Mesodermal cell (in vitro differentiated cells): ENCODE results near the gene PGS1.
"Not testable (repeated sequence)": the region's sequence is repeated elsewhere in the genome, so short reads cannot be mapped to it uniquely, and the experiment has no call there.

Source experiments
- H3K27ac ChIP-seq: 2 replicates; pipeline ENCODE4 v1.7.0; 2013; ENCODE audit warnings: mild to moderate bottlenecking, low read depth, low read length, moderate library complexity; ENCODE audit not compliant: severe bottlenecking
- H3K36me3 ChIP-seq: 2 replicates; pipeline ENCODE4 v1.7.1; 2013; ENCODE audit warnings: mild to moderate bottlenecking, low read length, moderate library complexity; ENCODE audit not compliant: control insufficient read depth, insufficient read depth
- H3K4me1 ChIP-seq: one replicate; pipeline ENCODE4 v1.7.1; 2013; ENCODE audit warnings: mild to moderate bottlenecking, low read length; ENCODE audit not compliant: insufficient read depth, control insufficient read depth, poor library complexity, severe bottlenecking
- H3K4me3 ChIP-seq: 2 replicates; pipeline ENCODE4 v1.7.0; 2013; ENCODE audit warnings: low read length, control low read depth, mild to moderate bottlenecking; ENCODE audit not compliant: insufficient read depth, poor library complexity, severe bottlenecking; ENCODE audit errors: extremely low read depth
- H3K9me3 ChIP-seq: 2 replicates; pipeline ENCODE4 v1.7.1; 2013; ENCODE audit warnings: mild to moderate bottlenecking, low read length, moderate library complexity; ENCODE audit not compliant: control insufficient read depth
- WGBS, 2 experiments: methylation state at CpG; one replicate each; pipeline ENCODE4 v1.1.5; 2013; ENCODE audit warnings: missing lambda C conversion rate in 2 of 2; ENCODE audit not compliant: insufficient coverage in 2 of 2; 5-methylcytosine and 5-hydroxymethylcytosine counted together

PGS1 gene

DNA sequence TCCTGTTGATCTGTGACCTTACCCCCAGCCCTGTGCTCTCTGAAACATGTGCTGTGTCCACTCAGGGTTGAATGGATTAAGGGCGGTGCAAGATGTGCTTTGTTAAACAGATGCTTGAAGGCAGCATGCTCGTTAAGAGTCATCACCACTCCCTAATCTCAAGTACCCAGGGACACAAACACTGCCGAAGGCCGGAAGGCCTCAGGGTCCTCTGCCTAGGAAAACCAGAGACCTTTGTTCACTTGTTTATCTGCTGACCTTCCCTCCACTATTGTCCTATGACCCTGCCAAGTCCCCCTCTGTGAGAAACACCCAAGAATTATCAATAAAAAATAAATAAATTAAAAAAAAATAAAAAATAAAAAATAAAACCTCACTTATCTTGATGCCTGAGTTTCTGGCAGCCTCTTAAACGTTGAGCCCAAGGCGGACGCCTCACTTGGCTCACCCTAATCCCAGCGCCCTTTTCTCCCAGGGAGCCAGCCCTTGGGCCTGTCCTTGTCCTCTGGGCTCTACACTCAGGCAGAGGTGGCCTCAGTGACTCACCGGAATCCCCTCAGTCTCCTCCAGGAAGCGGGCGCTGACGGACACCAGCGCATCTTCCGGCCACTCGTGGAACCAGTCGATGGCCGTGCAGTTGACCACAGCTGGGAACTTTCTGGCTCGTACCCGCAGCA is 87.8 kb downstream of the PGS1 start:
- not testable (repeated sequence) for H3K9me3 ChIP-seq, H3K4me1 ChIP-seq, H3K27ac ChIP-seq, H3K4me3 ChIP-seq, H3K36me3 ChIP-seq
- 86 to 89% methylated on average over 15 of the region's 19 CpGs for WGBS, 2 experiments

DNA sequence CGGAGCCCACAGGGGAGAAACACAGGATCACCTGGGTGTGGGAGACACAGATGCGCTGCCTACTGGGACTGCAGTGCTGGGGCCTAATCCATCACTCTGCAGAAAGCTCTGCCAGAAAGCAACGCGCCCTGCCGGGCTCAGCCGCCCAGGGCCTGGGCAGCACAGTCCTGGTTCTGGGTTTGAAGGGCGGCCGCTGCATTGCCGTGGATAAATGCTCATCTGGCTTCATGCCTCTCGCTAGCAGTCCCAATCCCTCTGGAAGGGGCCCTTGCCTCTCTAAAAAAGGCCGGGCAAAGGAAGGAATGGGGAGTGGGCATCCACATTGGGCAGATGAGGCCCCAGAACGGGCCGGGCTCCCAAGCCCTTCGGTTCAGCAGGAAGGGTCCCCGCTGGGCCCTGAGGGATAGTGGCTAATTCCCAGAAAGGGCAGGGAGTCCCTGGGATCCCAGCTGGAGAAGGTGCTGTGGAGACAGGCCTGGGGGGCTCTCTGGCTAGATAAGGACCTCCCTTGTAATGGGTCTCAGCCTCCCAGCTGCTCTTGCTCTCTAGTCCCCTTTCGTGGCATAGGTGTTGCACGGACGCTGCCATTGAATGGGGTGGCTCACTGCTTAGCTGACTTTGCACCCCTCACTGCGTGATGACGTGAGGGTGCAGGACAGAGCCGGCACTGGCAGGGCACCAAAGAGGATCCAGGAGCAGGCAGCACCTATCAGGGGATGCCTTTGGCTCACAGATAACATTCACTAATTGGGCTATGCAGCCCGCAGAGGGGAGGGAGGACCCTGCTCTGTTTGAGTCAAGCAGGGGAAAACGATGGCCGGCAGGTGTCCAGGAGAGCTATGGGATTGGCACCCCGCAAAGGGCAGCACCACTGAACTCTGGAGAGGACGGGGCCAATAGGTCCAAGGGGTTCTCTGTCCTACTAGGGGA is 88.6 kb downstream of the PGS1 start:
- 91 to 94% methylated on average over 23 to 25 of the region's 26 CpGs for WGBS, 2 experiments
- Histone ChIP-seq H3K9me3 (no peaks in the 10 kb centered on the region), H3K27ac (no peak overlapping the region), H3K4me3 (no peak overlapping the region), H3K36me3 (no peaks in the 10 kb centered on the region), H3K4me1 (no peaks in the 10 kb centered on the region)

DNA sequence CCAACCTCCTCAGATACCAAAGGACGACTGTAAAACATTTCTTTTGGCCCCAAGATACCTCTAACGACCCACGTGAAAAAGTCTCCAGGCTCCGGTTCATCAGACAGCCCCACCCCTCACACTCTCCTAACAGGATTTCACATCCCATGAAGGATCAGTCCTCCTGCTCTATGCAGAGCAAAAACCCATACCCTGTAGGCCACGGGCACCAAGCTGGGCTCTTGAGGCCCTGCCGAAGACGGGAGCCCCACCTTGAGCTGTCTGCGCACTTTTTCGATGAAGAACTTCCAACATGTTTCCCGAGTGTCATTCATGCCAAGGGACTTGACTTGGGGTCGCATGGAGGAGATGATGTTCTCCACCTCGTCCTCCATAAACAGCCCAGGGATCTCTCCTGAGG is 89.9 kb downstream of the PGS1 start:
- WGBS, 2 experiments: 89 to 93% methylated on average over 12 of the region's 12 CpGs

DNA sequence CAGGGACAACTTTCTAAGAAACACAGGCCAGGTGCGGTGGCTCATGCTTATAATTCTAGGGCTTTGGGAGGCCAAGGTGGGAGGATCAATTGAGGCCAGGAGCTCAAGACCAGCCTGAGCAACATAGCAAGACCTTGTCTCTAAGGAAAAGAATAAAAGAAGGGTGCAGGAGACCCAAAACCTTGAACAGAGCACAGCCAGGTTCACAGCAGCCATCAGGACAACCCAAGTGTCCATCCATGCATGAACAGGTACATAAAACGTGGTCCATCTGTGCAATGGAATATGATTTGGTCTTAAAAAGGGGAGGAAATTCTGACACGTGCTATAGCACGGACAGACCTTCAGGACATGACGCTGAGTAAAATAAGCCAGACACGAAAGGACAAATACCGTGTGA is 91.0 kb downstream of the PGS1 start:
- Histone ChIP-seq H3K27ac (no peak overlapping the region), H3K9me3 (no peaks in the 10 kb centered on the region), H3K4me3 (no peak overlapping the region), H3K4me1 (no peaks in the 10 kb centered on the region), H3K36me3 (no peaks in the 10 kb centered on the region)
- 93 to 96% methylated on average over 7 of the region's 7 CpGs for WGBS, 2 experiments

More for the DNA sequence above, 89.9 kb downstream of the PGS1 start:
- H3K9me3 ChIP-seq: no peaks in the 10 kb centered on the region
- H3K36me3 ChIP-seq: no peaks in the 10 kb centered on the region
- H3K4me1 ChIP-seq: no peaks in the 10 kb centered on the region
- H3K27ac ChIP-seq: no peak overlapping the region
- H3K4me3 ChIP-seq: no peak overlapping the region

DNA sequence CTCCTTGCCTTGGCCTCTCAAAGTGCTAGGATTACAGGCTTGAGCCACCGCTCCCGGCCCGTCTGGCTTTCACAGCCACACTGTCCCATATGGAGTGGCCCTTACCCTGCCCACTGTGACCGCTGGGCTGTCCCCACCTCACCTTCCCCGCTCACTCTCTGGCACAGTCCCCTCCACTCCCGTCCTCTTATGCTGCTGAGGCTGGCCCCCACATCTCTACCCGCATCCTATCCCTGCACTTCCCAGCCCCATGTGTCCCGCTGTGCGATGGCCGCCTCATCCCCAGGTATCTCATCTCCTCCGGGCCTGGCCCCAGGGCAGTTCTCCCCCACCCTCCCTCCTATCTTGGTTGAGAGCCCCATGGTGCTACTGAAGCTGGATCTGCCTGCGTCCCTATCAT is 93.2 kb downstream of the PGS1 start:
- no peaks in the 10 kb centered on the region for H3K9me3 ChIP-seq
- H3K27ac ChIP-seq: no peak overlapping the region
- H3K4me3 ChIP-seq: no peak overlapping the region
- H3K4me1 ChIP-seq: no peaks in the 10 kb centered on the region
- 91 to 95% methylated on average over 10 to 12 of the region's 12 CpGs for WGBS, 2 experiments
- no peaks in the 10 kb centered on the region for H3K36me3 ChIP-seq

DNA sequence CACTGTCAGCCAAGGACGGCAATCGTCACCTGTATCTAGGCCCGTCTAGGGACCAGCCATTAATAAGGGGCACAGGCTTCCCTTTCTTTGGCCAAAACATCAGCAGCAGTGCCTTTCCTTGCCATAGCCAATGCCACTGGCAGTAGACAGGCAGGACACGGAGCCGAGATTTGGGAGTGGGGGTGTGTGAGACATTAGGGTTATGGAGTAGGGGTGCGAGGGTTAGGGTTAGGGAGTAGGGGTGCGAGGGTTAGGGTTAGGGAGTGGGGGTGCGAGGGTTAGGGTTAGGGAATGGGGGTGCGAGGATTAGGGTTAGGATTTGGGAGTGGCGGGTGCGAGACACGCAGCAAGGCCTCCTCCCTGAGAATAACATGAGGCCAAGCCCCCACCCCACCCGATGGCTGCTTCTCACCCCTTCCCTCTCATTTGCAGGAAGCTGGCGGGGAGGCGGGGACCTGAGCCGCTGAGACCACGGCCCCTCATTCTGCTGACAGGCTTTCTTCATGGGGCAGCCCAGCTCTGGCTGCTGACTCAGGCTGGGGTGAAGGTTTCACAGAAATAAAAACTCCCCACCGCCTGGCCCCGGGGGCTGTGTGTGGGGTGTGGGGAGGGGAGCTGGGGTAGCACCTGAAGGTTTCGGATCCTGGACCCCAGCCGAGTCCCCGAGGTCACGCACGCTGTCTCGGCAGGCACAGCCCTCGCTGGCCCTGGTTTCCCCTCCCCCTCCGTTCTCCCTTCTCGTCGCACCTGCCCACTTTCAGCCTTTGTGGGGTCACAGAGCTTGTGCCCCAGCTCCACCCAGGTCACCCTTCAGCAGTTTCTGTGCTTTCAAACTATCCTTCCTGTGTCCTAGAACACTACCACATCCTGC is 93.8 kb downstream of the PGS1 start:
- no peaks in the 10 kb centered on the region for H3K36me3 ChIP-seq
- H3K9me3 ChIP-seq: no peaks in the 10 kb centered on the region
- no peak overlapping the region for H3K27ac ChIP-seq
- no peak overlapping the region for H3K4me3 ChIP-seq
- no peaks in the 10 kb centered on the region for H3K4me1 ChIP-seq
- WGBS, 2 experiments: 78 to 81% methylated on average over 10 to 25 of the region's 29 CpGs

DNA sequence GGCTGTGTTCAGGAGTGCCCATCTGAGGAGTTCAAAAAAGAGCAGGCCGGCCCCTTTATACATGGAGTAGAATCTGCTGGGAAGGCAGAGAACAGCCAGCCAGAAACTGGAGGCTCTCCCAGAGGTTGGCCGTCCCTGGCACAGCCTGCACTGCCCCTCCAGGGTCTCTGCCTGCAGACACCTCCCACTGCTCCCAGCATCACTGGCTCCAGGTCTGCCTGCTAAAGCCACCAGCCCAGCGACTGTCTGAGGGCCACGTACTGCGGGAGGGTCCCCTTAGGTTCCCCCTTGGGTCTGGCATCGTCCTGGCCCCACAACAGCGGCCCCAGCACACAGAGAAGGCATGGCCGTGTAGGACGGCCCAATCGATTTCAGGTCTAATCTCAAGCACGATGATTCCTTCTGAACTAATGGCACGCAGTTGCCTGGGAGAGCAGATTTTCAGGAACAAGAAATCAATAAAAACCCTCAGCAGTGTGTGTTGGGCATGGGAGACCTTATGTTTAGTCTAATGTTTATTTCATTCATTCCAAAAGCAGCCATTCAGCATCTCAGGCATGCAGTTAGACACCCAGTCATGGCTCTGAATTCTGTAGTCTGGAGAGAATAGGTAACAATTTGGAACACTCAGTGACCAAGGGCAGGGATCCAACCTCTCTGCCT is 95.6 kb downstream of the PGS1 start:
- Histone ChIP-seq H3K4me1 (no peaks in the 10 kb centered on the region), H3K36me3 (no peaks in the 10 kb centered on the region), H3K27ac (no peak overlapping the region), H3K4me3 (no peak overlapping the region), H3K9me3 (no peaks in the 10 kb centered on the region)
- WGBS, 2 experiments: 89 to 93% methylated on average over 5 to 12 of the region's 12 CpGs
